Activated CD4-positive, CD25-positive, alpha-beta regulatory T cell (primary cell): ENCODE results near the gene ANKMY1.

Source experiments
- DNase-seq, 4 experiments: peaks; one replicate each; lab custom pipeline; 2025; lab: John Stamatoyannopoulos, UW

The ANKMY1 gene

GRCh38 chr2:240473211-240473610 lies 84.6 kb downstream of the ANKMY1 start:
- DNase-seq: no peak

GRCh38 chr2:240472078-240472790 lies 85.6 kb downstream of the ANKMY1 start:
- DNase-seq: no peak

- no peak for DNase-seq
Observed at GRCh38 chr2:240469740-240470139, 88.0 kb downstream of the ANKMY1 start.

- DNase-seq: no peak
Observed at GRCh38 chr2:240469239-240469636, 88.5 kb downstream of the ANKMY1 start.

GRCh38 chr2:240468303-240469238 lies 89.2 kb downstream of the ANKMY1 start:
- no peak for DNase-seq

GRCh38 chr2:240467659-240468302 lies 90.0 kb downstream of the ANKMY1 start:
- DNase-seq: no peak

- DNase-seq: no peak
Observed at GRCh38 chr2:240467149-240467642, 90.6 kb downstream of the ANKMY1 start.

- no peak for DNase-seq
Observed at GRCh38 chr2:240466579-240467148, 91.1 kb downstream of the ANKMY1 start.

GRCh38 chr2:240465765-240466578 lies 91.8 kb downstream of the ANKMY1 start:
- DNase-seq: no peak

- no peak for DNase-seq
Observed at GRCh38 chr2:240465268-240465764, 92.5 kb downstream of the ANKMY1 start.

GRCh38 chr2:240464514-240465241 lies 93.1 kb downstream of the ANKMY1 start:
- no peak for DNase-seq

- no peak for DNase-seq
Observed at GRCh38 chr2:240463866-240464481, 93.8 kb downstream of the ANKMY1 start.

GRCh38 chr2:240463274-240463865 lies 94.4 kb downstream of the ANKMY1 start:
- no peak for DNase-seq

- no peak for DNase-seq
Observed at GRCh38 chr2:240462707-240463273, 95.0 kb downstream of the ANKMY1 start.

- DNase-seq: no peak
Observed at GRCh38 chr2:240462073-240462706, 95.6 kb downstream of the ANKMY1 start.

- no peak for DNase-seq
Observed at GRCh38 chr2:240461471-240462072, 96.2 kb downstream of the ANKMY1 start.

GRCh38 chr2:240460781-240461431 lies 96.9 kb downstream of the ANKMY1 start:
- DNase-seq: no peak

GRCh38 chr2:240460253-240460711 lies 97.5 kb downstream of the ANKMY1 start:
- no peak for DNase-seq
